HEK293 (cell line): ENCODE data around the gene CRYBG2.

Experiments used
- HOXA7 ChIP-seq: sonication (generic); formaldehyde crosslinking; IDR thresholded peaks from 2 replicates; pipeline ENCODE4 v1.8.1; 2022; ENCODE audit warnings: missing genetic modification reagents, borderline replicate concordance
- HOXC10 ChIP-seq: sonication (generic); formaldehyde crosslinking; IDR thresholded peaks from 2 replicates; pipeline ENCODE4 v1.8.1; 2023; ENCODE audit warnings: mild to moderate bottlenecking, missing genetic modification reagents
- KLF10 ChIP-seq: fragments of 450-650 bp; IDR thresholded peaks from 2 replicates; pipeline ENCODE4 v1.5.1; 2018; ENCODE audit warnings: missing biosample characterization, mild to moderate bottlenecking, missing genetic modification characterization
- KLF8 ChIP-seq: fragments of 450-650 bp; formaldehyde crosslinking; IDR thresholded peaks from 2 replicates; pipeline ENCODE4 v1.5.1; 2016; ENCODE audit warnings: missing biosample characterization, missing genetic modification characterization
- SP2 ChIP-seq: fragments of 450-650 bp; formaldehyde crosslinking; IDR thresholded peaks from 2 replicates; pipeline ENCODE4 v1.5.1; 2016; ENCODE audit warnings: missing biosample characterization, missing genetic modification characterization
- SP7 ChIP-seq: fragments of 450-650 bp; formaldehyde crosslinking; IDR thresholded peaks from 2 replicates; pipeline ENCODE4 v1.5.1; 2016; ENCODE audit warnings: missing biosample characterization, missing genetic modification characterization
- TRIM28 ChIP-seq: IDR thresholded peaks from 2 replicates; pipeline ENCODE4 v1.6.1; 2011; ENCODE audit warnings: low read length, control low read depth, borderline replicate concordance
- YY1 ChIP-seq: fragments of 450-650 bp; formaldehyde crosslinking; IDR thresholded peaks from 2 replicates; pipeline ENCODE4 v1.5.1; 2018; ENCODE audit warnings: missing biosample characterization, missing genetic modification characterization
- YY2 ChIP-seq: fragments of 450-650 bp; formaldehyde crosslinking; IDR thresholded peaks from 2 replicates; pipeline ENCODE4 v1.5.1; 2016; ENCODE audit warnings: missing biosample characterization, missing genetic modification characterization
- ZBTB1 ChIP-seq: fragments of 450-650 bp; formaldehyde crosslinking; IDR thresholded peaks from 2 replicates; pipeline ENCODE4 v1.5.1; 2016; ENCODE audit warnings: missing biosample characterization, missing genetic modification characterization
- ZBTB8A ChIP-seq: fragments of 450-650 bp; formaldehyde crosslinking; IDR thresholded peaks from 2 replicates; pipeline ENCODE4 v1.5.1; 2016; ENCODE audit warnings: missing biosample characterization, missing genetic modification characterization
- ZFP41 ChIP-seq: fragments of 450-650 bp; formaldehyde crosslinking; IDR thresholded peaks from 2 replicates; pipeline ENCODE4 v1.5.1; 2016; ENCODE audit warnings: missing biosample characterization, missing genetic modification characterization, borderline replicate concordance
- ZNF133 ChIP-seq: fragments of 450-650 bp; formaldehyde crosslinking; IDR thresholded peaks from 2 replicates; pipeline ENCODE4 v1.5.1; 2016; ENCODE audit warnings: missing biosample characterization, missing genetic modification characterization
- ZNF184 ChIP-seq: fragments of 450-650 bp; IDR thresholded peaks from 2 replicates; pipeline ENCODE4 v1.5.1; 2018; ENCODE audit warnings: missing biosample characterization, mild to moderate bottlenecking, missing genetic modification characterization
- ZNF223 ChIP-seq: fragments of 450-650 bp; formaldehyde crosslinking; IDR thresholded peaks from 2 replicates; pipeline ENCODE4 v1.5.1; 2016; ENCODE audit warnings: missing biosample characterization, missing genetic modification characterization
- ZNF302 ChIP-seq: fragments of 450-650 bp; formaldehyde crosslinking; IDR thresholded peaks from 2 replicates; pipeline ENCODE4 v1.5.1; 2016; ENCODE audit warnings: missing biosample characterization, missing genetic modification characterization, low read depth
- ZNF354C ChIP-seq: fragments of 450-650 bp; formaldehyde crosslinking; IDR thresholded peaks from 2 replicates; pipeline ENCODE4 v1.5.1; 2016; ENCODE audit warnings: missing biosample characterization, missing genetic modification characterization, low read depth, borderline replicate concordance
- ZNF510 ChIP-seq: fragments of 450-650 bp; formaldehyde crosslinking; IDR thresholded peaks from 2 replicates; pipeline ENCODE4 v1.5.1; 2018; ENCODE audit warnings: mild to moderate bottlenecking, missing genetic modification characterization, missing biosample characterization; ENCODE audit not compliant: insufficient replicate concordance
- ZNF558 ChIP-seq: fragments of 450-650 bp; formaldehyde crosslinking; IDR thresholded peaks from 2 replicates; pipeline ENCODE4 v1.5.1; 2016; ENCODE audit warnings: missing biosample characterization, missing genetic modification characterization
- ZNF560 ChIP-seq: fragments of 450-650 bp; formaldehyde crosslinking; IDR thresholded peaks from 2 replicates; pipeline ENCODE4 v1.5.1; 2017; ENCODE audit warnings: missing biosample characterization, missing genetic modification characterization, borderline replicate concordance
- ZNF623 ChIP-seq: fragments of 450-650 bp; formaldehyde crosslinking; IDR thresholded peaks from 2 replicates; pipeline ENCODE4 v1.5.1; 2016; ENCODE audit warnings: missing biosample characterization, missing genetic modification characterization
- ZNF654 ChIP-seq: fragments of 450-650 bp; formaldehyde crosslinking; IDR thresholded peaks from 2 replicates; pipeline ENCODE4 v1.5.1; 2016; ENCODE audit warnings: low read depth, missing biosample characterization, missing genetic modification characterization
- ZNF660 ChIP-seq: fragments of 450-650 bp; IDR thresholded peaks from 2 replicates; pipeline ENCODE4 v1.5.1; 2018; ENCODE audit warnings: missing biosample characterization, mild to moderate bottlenecking, missing genetic modification characterization
- ZNF677 ChIP-seq: fragments of 450-650 bp; IDR thresholded peaks from 2 replicates; pipeline ENCODE4 v1.5.0; 2018; ENCODE audit warnings: missing biosample characterization, mild to moderate bottlenecking, missing genetic modification characterization, moderate library complexity
- ZNF785 ChIP-seq: fragments of 450-650 bp; formaldehyde crosslinking; IDR thresholded peaks from 2 replicates; pipeline ENCODE4 v1.5.1; 2016; ENCODE audit warnings: missing biosample characterization, missing genetic modification characterization
- ZNF830 ChIP-seq: fragments of 450-650 bp; IDR thresholded peaks from 2 replicates; pipeline ENCODE4 v1.5.0; 2018; ENCODE audit warnings: missing biosample characterization, missing genetic modification characterization, low read depth, mild to moderate bottlenecking, moderate library complexity
- ZNF843 ChIP-seq: fragments of 450-650 bp; formaldehyde crosslinking; IDR thresholded peaks from 2 replicates; pipeline ENCODE4 v1.5.1; 2016; ENCODE audit warnings: missing biosample characterization, missing genetic modification characterization
- TF ChIP-seq, protein P1 (sequence below): fragments of 450-650 bp; formaldehyde crosslinking; IDR thresholded peaks from 2 replicates; pipeline ENCODE4 v1.5.1; 2016; ENCODE audit warnings: missing biosample characterization, missing genetic modification characterization
- TF ChIP-seq, protein P2 (sequence below): fragments of 450-650 bp; formaldehyde crosslinking; IDR thresholded peaks from 2 replicates; pipeline ENCODE4 v1.5.1; 2016; ENCODE audit warnings: missing biosample characterization, missing genetic modification characterization
- TF ChIP-seq, protein P3 (sequence below): fragments of 450-650 bp; formaldehyde crosslinking; IDR thresholded peaks from 2 replicates; pipeline ENCODE4 v1.5.1; 2017; ENCODE audit warnings: missing biosample characterization, mild to moderate bottlenecking, missing genetic modification characterization, moderate library complexity
- TF ChIP-seq, protein P4 (sequence below): fragments of 450-650 bp; formaldehyde crosslinking; IDR thresholded peaks from 2 replicates; pipeline ENCODE4 v1.5.1; 2016; ENCODE audit warnings: missing biosample characterization, missing genetic modification characterization
- TF ChIP-seq, protein P5 (sequence below): fragments of 450-650 bp; formaldehyde crosslinking; IDR thresholded peaks from 2 replicates; pipeline ENCODE4 v1.5.1; 2016; ENCODE audit warnings: missing biosample characterization, missing genetic modification characterization

Gene CRYBG2

DNA sequence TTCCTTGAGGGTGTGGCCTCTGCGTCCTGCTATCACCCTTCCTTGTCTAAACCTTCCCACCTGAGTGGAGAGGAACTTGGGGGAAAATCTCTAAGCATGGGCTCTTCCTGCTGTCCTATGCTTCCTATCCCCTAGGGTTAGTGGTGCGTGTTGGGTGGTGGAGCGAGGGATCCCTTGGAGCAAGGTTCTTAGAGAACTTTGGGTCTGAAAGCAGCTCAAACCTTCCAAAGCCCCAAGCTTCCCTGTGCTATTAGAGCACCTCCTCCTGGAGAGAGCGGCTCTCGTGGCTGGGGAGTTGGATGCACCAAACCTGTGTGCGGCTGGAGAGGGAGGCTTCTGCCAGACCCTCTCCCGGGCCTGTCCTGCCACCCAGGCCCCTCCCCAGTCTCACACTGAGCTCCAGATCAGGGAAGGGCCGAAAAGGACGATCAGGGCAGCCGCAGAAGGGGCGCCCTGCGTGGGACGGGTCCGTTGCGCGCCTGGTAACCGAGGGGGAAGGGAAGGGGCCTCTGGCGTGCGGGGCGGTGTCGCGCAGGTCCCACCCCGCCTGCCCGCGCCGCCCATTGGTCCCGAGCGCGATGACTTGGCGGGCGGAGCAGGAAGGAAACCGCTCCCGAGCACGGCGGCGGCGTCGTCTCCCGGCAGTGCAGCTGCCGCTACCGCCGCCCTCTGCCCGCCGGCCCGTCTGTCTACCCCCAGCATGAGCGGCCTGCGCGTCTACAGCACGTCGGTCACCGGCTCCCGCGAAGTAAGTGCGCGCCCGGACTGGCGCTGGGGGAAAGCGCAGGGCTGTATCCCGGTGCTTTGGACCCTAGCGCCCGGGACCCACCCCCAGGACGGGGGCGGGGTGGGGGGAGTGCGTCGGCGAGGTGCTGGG is 74.2 kb downstream of the CRYBG2 start, which contains the start of gene SH3BGRL3 (continued):
- TF ChIP-seq, protein P1, sequence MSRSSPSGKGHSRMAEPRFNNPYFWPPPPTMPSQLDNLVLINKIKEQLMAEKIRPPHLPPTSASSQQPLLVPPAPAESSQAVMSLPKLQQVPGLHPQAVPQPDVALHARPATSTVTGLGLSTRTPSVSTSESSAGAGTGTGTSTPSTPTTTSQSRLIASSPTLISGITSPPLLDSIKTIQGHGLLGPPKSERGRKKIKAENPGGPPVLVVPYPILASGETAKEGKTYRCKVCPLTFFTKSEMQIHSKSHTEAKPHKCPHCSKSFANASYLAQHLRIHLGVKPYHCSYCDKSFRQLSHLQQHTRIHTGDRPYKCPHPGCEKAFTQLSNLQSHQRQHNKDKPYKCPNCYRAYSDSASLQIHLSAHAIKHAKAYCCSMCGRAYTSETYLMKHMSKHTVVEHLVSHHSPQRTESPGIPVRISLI = no peak
- TF ChIP-seq ZNF623 (tag by site-specific recombination) (no peak; the same call in 1 of the 2 replicates), HOXA7 (CRISPR knock-in tag) (no peak), ZNF184 (tag by site-specific recombination) (no peak), KLF10 (tag by site-specific recombination) (peak; percentile 88), ZNF354C (tag by site-specific recombination) (no peak), ZNF558 (no peak), ZFP41 (no peak), YY1 (tag by site-specific recombination) (no peak; the same call in 1 of the 2 replicates), ZNF785 (tag by site-specific recombination) (peak; percentile 90), ZNF302 (no peak), KLF8 (tag by site-specific recombination) (peak; percentile 96), ZBTB8A (tag by site-specific recombination) (peak; percentile 67), ZNF133 (tag by site-specific recombination) (no peak), ZNF660 (tag by site-specific recombination) (peak; percentile 30; the same call in 1 of the 2 replicates), ZNF677 (tag by site-specific recombination) (no peak), ZBTB1 (tag by site-specific recombination) (0 out of 2 replicates have a peak, but pooled peaks have one; percentile 10), HOXC10 (CRISPR knock-in tag) (no peak), ZNF510 (tag by site-specific recombination) (no peak), SP2 (tag by site-specific recombination) (peak; percentile 93), ZNF223 (no peak), ZNF830 (tag by site-specific recombination) (no peak), YY2 (tag by site-specific recombination) (no peak), SP7 (tag by site-specific recombination) (peak; percentile 61), ZNF843 (tag by site-specific recombination) (0 out of 2 replicates have a peak, but pooled peaks have one; percentile 71), TRIM28 (peak; percentile 70; the same call in 1 of the 2 replicates), ZNF654 (no peak), ZNF560 (no peak)
- TF ChIP-seq, protein P2, sequence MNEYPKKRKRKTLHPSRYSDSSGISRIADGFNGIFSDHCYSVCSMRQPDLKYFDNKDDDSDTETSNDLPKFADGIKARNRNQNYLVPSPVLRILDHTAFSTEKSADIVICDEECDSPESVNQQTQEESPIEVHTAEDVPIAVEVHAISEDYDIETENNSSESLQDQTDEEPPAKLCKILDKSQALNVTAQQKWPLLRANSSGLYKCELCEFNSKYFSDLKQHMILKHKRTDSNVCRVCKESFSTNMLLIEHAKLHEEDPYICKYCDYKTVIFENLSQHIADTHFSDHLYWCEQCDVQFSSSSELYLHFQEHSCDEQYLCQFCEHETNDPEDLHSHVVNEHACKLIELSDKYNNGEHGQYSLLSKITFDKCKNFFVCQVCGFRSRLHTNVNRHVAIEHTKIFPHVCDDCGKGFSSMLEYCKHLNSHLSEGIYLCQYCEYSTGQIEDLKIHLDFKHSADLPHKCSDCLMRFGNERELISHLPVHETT (tag by site-specific recombination) = no peak
- TF ChIP-seq, protein P3, sequence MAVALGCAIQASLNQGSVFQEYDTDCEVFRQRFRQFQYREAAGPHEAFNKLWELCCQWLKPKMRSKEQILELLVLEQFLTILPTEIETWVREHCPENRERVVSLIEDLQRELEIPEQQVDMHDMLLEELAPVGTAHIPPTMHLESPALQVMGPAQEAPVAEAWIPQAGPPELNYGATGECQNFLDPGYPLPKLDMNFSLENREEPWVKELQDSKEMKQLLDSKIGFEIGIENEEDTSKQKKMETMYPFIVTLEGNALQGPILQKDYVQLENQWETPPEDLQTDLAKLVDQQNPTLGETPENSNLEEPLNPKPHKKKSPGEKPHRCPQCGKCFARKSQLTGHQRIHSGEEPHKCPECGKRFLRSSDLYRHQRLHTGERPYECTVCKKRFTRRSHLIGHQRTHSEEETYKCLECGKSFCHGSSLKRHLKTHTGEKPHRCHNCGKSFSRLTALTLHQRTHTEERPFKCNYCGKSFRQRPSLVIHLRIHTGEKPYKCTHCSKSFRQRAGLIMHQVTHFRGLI = no peak
- TF ChIP-seq, protein P4, sequence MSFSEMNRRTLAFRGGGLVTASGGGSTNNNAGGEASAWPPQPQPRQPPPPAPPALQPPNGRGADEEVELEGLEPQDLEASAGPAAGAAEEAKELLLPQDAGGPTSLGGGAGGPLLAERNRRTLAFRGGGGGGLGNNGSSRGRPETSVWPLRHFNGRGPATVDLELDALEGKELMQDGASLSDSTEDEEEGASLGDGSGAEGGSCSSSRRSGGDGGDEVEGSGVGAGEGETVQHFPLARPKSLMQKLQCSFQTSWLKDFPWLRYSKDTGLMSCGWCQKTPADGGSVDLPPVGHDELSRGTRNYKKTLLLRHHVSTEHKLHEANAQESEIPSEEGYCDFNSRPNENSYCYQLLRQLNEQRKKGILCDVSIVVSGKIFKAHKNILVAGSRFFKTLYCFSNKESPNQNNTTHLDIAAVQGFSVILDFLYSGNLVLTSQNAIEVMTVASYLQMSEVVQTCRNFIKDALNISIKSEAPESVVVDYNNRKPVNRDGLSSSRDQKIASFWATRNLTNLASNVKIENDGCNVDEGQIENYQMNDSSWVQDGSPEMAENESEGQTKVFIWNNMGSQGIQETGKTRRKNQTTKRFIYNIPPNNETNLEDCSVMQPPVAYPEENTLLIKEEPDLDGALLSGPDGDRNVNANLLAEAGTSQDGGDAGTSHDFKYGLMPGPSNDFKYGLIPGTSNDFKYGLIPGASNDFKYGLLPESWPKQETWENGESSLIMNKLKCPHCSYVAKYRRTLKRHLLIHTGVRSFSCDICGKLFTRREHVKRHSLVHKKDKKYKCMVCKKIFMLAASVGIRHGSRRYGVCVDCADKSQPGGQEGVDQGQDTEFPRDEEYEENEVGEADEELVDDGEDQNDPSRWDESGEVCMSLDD = no peak
- TF ChIP-seq, protein P5, sequence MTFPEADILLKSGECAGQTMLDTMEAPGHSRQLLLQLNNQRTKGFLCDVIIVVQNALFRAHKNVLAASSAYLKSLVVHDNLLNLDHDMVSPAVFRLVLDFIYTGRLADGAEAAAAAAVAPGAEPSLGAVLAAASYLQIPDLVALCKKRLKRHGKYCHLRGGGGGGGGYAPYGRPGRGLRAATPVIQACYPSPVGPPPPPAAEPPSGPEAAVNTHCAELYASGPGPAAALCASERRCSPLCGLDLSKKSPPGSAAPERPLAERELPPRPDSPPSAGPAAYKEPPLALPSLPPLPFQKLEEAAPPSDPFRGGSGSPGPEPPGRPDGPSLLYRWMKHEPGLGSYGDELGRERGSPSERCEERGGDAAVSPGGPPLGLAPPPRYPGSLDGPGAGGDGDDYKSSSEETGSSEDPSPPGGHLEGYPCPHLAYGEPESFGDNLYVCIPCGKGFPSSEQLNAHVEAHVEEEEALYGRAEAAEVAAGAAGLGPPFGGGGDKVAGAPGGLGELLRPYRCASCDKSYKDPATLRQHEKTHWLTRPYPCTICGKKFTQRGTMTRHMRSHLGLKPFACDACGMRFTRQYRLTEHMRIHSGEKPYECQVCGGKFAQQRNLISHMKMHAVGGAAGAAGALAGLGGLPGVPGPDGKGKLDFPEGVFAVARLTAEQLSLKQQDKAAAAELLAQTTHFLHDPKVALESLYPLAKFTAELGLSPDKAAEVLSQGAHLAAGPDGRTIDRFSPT (tag by site-specific recombination) = peak; percentile 74; the same call in 1 of the 2 replicates
